ENCODE measurements around the gene SRRM1.

The SRRM1 gene

GRCh38 chr1:24711329-24711728 is 68.2 kb downstream of the SRRM1 start:
- no peak overlapping the region for H3K4me3 ChIP-seq (ENCODE audit: low read length)
- no peak for DNase-seq (ENCODE audit: low read depth)
- TF ChIP-seq, protein P1, sequence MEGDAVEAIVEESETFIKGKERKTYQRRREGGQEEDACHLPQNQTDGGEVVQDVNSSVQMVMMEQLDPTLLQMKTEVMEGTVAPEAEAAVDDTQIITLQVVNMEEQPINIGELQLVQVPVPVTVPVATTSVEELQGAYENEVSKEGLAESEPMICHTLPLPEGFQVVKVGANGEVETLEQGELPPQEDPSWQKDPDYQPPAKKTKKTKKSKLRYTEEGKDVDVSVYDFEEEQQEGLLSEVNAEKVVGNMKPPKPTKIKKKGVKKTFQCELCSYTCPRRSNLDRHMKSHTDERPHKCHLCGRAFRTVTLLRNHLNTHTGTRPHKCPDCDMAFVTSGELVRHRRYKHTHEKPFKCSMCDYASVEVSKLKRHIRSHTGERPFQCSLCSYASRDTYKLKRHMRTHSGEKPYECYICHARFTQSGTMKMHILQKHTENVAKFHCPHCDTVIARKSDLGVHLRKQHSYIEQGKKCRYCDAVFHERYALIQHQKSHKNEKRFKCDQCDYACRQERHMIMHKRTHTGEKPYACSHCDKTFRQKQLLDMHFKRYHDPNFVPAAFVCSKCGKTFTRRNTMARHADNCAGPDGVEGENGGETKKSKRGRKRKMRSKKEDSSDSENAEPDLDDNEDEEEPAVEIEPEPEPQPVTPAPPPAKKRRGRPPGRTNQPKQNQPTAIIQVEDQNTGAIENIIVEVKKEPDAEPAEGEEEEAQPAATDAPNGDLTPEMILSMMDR (conservative IDR thresholded peaks at IDR 0.05; ENCODE audit: low read length): no peak

DNA sequence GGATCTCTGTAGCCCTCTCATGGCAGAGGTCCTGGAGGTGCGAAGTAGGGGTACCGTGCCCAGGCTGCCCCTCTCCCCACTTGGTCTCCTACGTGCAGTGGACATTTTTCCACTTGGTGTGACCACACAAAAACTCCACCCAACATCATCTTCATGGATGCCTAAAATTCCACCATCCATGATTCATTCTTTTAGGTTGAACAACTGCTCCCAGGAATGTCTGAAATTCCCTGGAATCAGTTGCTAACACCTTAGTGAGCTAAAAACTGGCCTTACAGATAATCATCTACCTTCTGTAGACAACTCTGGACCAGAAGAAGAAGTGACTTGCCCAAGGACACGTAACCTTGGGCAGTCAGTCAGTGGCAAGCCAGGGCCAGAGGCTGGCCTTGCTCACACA is 70.1 kb downstream of the SRRM1 start:
- TF ChIP-seq, protein P1 (conservative IDR thresholded peaks at IDR 0.05; ENCODE audit: low read length): no peak
- peak; percentile 75 for DNase-seq (ENCODE audit: low read depth)
- no peak overlapping the region for H3K4me3 ChIP-seq (ENCODE audit: low read length)

DNA sequence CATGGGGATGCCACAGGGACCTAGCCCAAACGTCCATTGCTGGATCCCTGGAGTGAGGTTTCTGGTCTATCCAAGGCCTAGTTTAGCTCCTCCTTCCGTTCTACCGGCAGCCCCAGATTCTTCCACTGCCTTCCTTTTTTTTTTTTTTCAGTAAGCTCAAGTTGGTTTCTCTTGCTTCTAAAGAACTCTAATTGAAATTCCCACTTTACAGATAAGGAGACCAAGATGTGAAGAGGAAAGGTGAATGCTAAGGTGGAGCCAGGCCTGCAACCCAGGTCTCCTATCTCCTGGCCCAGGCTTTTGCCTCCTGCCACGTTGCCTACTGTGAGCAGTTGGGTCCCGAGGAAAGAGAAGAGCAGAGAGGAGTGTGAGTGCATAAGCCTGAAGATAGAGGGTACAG is 70.6 kb downstream of the SRRM1 start:
- TF ChIP-seq, protein P1 (conservative IDR thresholded peaks at IDR 0.05; ENCODE audit: low read length): no peak
- DNase-seq (ENCODE audit: low read depth): no peak
- no peak overlapping the region for H3K4me3 ChIP-seq (ENCODE audit: low read length)

DNA sequence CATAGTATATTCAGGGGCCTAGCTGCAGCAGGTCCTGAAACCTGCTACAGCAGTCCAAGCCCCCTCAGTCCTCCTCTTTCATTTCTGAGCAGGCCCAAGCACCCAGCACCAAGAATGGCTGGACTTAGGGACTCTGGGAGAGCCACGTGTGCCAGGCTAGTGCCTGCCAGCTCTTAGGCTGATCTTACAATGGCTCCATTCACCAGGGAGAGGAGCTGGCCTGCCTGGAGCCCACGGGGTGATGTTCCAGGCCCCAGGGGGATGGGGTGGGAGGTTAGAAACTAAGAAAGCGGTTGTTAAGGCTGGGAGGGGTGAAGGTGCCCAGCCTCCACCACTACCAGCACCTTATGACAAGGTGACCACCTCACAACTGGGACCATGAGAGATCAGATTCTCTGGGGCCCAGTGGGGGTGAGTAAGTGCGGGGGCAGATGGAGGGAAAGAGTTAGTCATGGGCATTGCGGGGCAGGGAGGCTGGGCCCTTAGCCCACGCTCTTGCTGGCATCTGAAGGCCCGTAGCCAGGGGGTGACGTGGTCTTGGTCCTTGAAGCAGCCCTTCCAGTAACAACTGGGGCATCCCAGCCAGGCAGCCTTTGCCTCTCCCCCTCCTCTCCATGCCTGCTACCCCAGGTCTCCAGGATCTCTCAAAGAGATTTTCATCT is 71.9 kb downstream of the SRRM1 start:
- TF ChIP-seq, protein P1 (conservative IDR thresholded peaks at IDR 0.05; ENCODE audit: low read length): no peak
- H3K4me3 ChIP-seq (ENCODE audit: low read length): no peak overlapping the region
- peak; percentile 34 for DNase-seq (ENCODE audit: low read depth)

DNA sequence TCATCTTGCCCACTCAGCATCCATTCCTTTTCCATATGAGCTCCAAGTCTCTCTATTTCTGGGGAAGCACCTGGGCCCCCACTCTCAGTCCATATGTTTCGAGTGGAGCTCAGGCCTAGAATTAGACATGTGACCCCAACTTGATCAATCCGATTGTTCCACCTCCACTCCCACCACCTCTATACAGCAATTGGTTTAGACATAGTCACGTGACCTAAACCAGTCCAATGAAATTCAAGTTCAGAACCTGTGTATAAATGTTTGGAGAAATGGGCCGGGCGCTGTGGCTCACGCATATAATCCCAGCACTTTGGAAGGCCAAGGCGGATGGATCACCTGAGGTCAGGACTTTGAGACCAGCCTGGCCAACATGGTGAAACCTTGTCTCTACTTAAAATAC is 72.6 kb downstream of the SRRM1 start:
- H3K4me3 ChIP-seq (ENCODE audit: low read length): no peak overlapping the region
- TF ChIP-seq, protein P1 (conservative IDR thresholded peaks at IDR 0.05; ENCODE audit: low read length): no peak
- DNase-seq (ENCODE audit: low read depth): no peak

- no peak overlapping the region for H3K4me3 ChIP-seq (ENCODE audit: low read length)
- no peak for DNase-seq (ENCODE audit: low read depth)
- TF ChIP-seq, protein P1 (conservative IDR thresholded peaks at IDR 0.05; ENCODE audit: low read length): no peak
Measured at GRCh38 chr1:24717887-24718650, 75.0 kb downstream of the SRRM1 start.

GRCh38 chr1:24720152-24720551 is 77.0 kb downstream of the SRRM1 start:
- peak; percentile 60 for DNase-seq (ENCODE audit: low read depth)
- TF ChIP-seq, protein P1 (conservative IDR thresholded peaks at IDR 0.05; ENCODE audit: low read length): no peak

More at GRCh38 chr1:24720152-24720551, 77.0 kb downstream of the SRRM1 start:
- H3K4me3 ChIP-seq (ENCODE audit: low read length): no peak overlapping the region

All from AG10803 (cell line).